CD4-positive, alpha-beta T cell treated with Interleukin-1 beta for 1 hour (primary cell): ENCODE data around the gene IGF2BP3.

ENCODE experiments used
- DNase-seq, 2 donors: peaks; one replicate each; pipeline ENCODE4 v3.0.0-alpha.2; 2020 to 2022

Gene IGF2BP3

DNA sequence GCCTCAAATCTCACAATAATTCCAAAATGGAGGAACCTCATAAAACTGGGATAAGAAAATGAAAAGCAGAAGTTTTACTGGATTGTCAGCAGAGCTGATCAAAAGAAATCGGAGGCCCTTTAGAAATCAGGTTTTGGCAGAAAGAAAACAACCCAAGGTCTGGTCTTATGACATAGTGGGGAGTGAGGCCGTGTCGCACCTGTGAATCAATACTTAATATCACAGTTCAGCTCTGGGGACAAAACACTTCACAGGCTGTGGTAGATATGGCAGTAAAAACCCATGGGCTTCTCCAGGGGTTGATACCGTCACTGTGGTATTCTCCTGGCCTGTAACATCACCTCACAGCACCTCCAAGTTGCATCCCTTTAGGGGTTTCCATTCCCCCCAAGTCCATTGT, 177.7 kb downstream of the IGF2BP3 start:
- no peak for DNase-seq

- no peak for DNase-seq
These were observed 178.2 kb downstream of the IGF2BP3 start for GRCh38 chr7:23291957-23292560.

- DNase-seq = no peak
These were observed 179.3 kb downstream of the IGF2BP3 start for GRCh38 chr7:23290993-23291392.

- no peak for DNase-seq
These were observed 182.7 kb downstream of the IGF2BP3 start for GRCh38 chr7:23287612-23288011.

GRCh38 chr7:23285657-23286646, 184.3 kb downstream of the IGF2BP3 start:
- no peak for DNase-seq

GRCh38 chr7:23284871-23285270, 185.4 kb downstream of the IGF2BP3 start:
- DNase-seq = no peak

GRCh38 chr7:23283086-23283485, 187.2 kb downstream of the IGF2BP3 start:
- no peak for DNase-seq

DNA sequence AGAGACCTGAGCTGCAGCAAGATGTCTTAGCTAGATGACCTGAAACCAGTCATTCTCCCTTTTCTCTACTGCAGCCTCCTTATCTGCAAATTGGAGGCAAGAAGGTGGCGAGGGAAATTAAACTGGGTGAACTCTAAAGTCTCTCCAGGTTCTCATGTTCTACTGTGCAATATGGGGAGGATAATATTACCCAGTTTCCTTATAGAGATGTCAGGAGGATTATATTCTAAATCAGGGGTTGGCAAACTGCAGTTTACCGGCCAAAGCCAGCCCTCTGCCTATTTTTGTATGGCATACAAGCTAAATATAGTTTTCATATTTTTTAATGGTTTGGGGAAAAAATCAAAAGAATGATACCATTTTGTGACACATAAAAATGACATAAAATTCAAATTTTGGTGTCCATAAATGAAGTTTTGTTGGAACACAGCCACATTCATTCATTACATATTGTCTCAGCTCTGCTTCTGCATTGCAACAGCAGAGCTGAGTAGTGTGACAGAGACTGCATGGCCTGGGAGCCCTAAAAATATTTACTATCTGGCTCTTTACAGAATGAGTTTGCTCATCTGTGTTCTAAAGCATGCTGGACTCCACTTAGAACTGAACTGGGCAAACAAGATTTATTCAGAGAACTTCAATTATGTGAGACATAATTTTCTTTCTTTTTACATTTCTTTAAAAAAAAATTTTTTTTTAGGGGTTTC, 190.3 kb downstream of the IGF2BP3 start:
- no peak for DNase-seq

GRCh38 chr7:23277359-23277989, 192.8 kb downstream of the IGF2BP3 start:
- peak; percentile 7 to 65 for DNase-seq

DNA sequence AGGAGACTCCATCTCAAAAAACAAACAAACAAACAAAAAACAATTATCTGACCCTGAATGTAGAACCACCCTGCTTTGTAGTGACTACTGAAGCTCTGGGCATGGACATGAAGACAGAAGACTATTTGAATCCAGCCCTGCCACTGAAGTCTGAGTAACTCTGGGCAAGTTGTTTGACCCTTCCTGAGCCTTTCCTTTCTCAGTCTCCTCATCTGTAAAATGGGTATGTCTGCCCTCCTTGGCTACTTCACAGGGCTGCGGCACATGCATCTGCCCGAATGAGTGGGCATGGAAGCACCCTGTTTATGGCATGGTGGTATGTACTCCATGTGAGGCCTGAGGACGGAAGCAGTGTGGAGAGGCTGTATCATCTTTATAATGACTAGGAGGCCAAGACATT, 193.3 kb downstream of the IGF2BP3 start:
- no peak for DNase-seq

- no peak for DNase-seq
These were observed 193.9 kb downstream of the IGF2BP3 start for GRCh38 chr7:23276376-23276775.

GRCh38 chr7:23275912-23276311, 194.4 kb downstream of the IGF2BP3 start:
- DNase-seq = no peak

- DNase-seq = peak; percentile 83 to 85
These were observed 197.1 kb downstream of the IGF2BP3 start for GRCh38 chr7:23273141-23273599.

- DNase-seq = no peak
These were observed 198.0 kb downstream of the IGF2BP3 start for GRCh38 chr7:23272275-23272674.

GRCh38 chr7:23268746-23269145, 201.5 kb downstream of the IGF2BP3 start:
- no peak for DNase-seq

- no peak for DNase-seq
These were observed 202.1 kb downstream of the IGF2BP3 start for GRCh38 chr7:23268167-23268566.

DNA sequence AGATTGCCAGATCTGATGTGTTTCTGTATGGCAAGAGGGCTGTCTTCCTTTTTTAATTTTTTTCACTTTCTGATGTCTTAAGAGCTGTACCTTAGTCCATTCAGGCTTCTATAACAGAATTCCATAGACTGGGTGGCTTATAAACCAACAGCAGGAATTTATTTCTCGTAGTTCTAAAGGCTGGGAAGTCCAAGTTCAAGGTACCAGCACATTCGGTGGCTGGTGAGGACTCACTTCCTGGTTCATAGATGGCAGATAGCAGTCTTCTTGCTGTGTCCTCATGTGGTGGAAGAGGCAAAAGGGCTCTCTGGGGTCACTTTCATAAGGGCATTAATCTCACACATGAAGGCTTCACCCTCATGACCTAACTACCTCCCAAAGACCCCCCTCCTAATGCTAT, 202.9 kb downstream of the IGF2BP3 start:
- DNase-seq = no peak

DNA sequence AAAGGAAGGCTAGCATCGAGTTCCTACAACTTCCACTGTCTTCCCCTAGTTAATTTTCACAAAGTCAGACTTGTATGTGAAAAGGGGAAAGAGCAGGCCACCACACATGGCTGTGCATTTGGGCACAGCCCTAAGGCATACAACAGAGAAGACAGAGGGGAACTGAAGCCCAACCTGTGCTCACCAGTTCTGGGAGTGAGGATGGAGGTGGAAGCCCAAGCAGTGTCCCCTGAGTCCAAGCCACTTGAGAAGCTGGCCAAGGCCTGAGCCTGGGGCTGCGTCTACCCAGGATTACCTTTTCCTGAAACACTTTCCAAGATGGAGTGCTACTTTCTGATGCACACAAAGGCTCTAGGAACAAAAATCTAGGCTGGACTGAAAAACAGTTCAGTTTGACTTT, 203.4 kb downstream of the IGF2BP3 start:
- no peak for DNase-seq

DNA sequence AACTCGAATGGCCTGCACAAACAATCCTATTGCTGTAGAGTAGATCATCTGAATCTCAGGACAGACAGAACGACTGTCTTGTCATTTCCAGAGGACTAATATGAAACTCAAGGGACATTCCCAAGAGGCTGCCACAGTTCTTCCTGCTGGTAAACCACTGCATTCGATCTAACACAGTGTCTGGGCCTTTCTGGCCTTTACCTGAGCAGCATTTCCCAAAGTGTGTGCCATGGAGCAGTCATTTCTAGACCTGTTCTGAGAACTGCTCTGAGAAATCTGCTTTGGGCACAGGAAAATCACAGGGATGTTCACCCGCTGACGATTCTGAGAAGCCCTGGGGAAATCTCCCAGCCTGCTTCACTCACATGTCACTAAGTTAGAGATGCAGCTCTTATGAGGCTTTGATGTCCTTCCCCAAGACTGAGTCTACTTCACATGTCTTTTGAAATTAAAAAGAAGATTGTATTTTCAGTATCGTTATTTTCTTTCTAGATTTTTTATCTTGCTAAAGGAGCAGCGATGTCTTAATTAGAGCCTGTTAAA, 205.3 kb downstream of the IGF2BP3 start:
- no peak for DNase-seq

DNA sequence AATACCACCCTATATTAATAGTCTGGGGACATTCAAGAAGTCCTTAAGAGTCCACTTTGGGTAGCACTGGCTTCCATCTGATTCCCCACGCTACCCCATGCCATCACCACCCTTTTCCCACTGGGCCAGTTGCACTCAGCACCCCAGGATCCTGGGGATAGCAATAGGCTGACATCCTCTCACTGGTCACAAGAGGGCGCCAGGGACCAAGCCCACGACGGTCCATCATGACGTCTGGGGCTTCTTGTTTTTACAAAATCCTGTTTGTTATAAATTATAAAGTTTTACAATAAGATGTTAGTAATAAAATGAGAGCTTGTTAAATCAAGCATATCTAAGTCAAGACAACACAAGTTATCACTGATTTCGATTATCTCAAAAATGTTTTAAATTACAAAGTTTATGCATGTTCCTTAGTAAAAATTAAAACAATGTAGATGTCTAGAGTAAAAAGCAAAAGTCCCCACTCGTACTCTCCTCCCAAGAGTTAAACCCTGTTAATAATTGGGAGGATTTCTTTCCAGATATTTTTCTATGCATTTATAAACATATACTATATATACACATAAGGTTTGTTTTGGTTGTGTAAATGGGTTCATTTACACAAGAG, 208.3 kb downstream of the IGF2BP3 start:
- peak; percentile 56 to 57 for DNase-seq

GRCh38 chr7:23260371-23260770, 209.9 kb downstream of the IGF2BP3 start:
- no peak for DNase-seq
